ENCODE results near the gene FNDC3B.

Gene FNDC3B

GRCh38 chr3:172054115-172054764 lies 14.9 kb downstream of the FNDC3B start:
- no peak for TF ChIP-seq CTCF (IDR thresholded peaks at IDR 0.05; ENCODE audit: low read depth, low read length)
- DNase-seq: no peak
- H3K4me3 ChIP-seq (ENCODE audit: low read depth, low read length): no peak overlapping the region
- H3K4me1 ChIP-seq: peaks cover 21% of the 10 kb centered on the region
- H3K36me3 ChIP-seq: no peaks in the 10 kb centered on the region; the same call in none of the 2 replicates
- no peaks in the 10 kb centered on the region for H3K9me3 ChIP-seq
- H3K27me3 ChIP-seq: no peaks in the 10 kb centered on the region

- Histone ChIP-seq H3K36me3 (no peaks in the 10 kb centered on the region; the same call in none of the 2 replicates), H3K4me3 (ENCODE audit: low read depth, low read length) (no peak overlapping the region), H3K27me3 (no peaks in the 10 kb centered on the region), H3K4me1 (peaks cover 28% of the 10 kb centered on the region), H3K9me3 (no peaks in the 10 kb centered on the region)
- TF ChIP-seq CTCF (IDR thresholded peaks at IDR 0.05; ENCODE audit: low read depth, low read length): no peak
- no peak for DNase-seq
Measured at GRCh38 chr3:172056416-172056815, 17.0 kb downstream of the FNDC3B start.

GRCh38 chr3:172057059-172057458 lies 17.7 kb downstream of the FNDC3B start:
- Histone ChIP-seq H3K9me3 (no peaks in the 10 kb centered on the region), H3K4me3 (ENCODE audit: low read depth, low read length) (peak overlapping the region; percentile 31), H3K4me1 (peaks cover 28% of the 10 kb centered on the region), H3K36me3 (no peaks in the 10 kb centered on the region; the same call in 1 of the 2 replicates), H3K27me3 (no peaks in the 10 kb centered on the region)
- peak; percentile 32 for DNase-seq
- no peak; the same call in 1 of the 2 replicates for TF ChIP-seq CTCF (IDR thresholded peaks at IDR 0.05; ENCODE audit: low read depth, low read length)

GRCh38 chr3:172057624-172058327 lies 18.4 kb downstream of the FNDC3B start:
- H3K4me3 ChIP-seq (ENCODE audit: low read depth, low read length): peak overlapping the region; percentile 31
- H3K27me3 ChIP-seq: no peaks in the 10 kb centered on the region
- DNase-seq: peak; percentile 24
- H3K4me1 ChIP-seq: peaks cover 28% of the 10 kb centered on the region
- no peaks in the 10 kb centered on the region; the same call in 1 of the 2 replicates for H3K36me3 ChIP-seq
- no peak for TF ChIP-seq CTCF (IDR thresholded peaks at IDR 0.05; ENCODE audit: low read depth, low read length)
- no peaks in the 10 kb centered on the region for H3K9me3 ChIP-seq

- no peaks in the 10 kb centered on the region for H3K36me3 ChIP-seq
Measured at GRCh38 chr3:172059532-172059931, 20.2 kb downstream of the FNDC3B start.

More at GRCh38 chr3:172059532-172059931, 20.2 kb downstream of the FNDC3B start:
- TF ChIP-seq CTCF (IDR thresholded peaks at IDR 0.05; ENCODE audit: low read depth, low read length): no peak
- H3K4me3 ChIP-seq (ENCODE audit: low read depth, low read length): no peak overlapping the region
- no peaks in the 10 kb centered on the region for H3K9me3 ChIP-seq
- peaks cover 28% of the 10 kb centered on the region for H3K4me1 ChIP-seq
- no peaks in the 10 kb centered on the region for H3K27me3 ChIP-seq
- no peak for DNase-seq

Data from BE2C (cell line).